ENCODE measurements around the gene CCDC194. TPM values are rescaled to one million over a fixed set of nuclear protein-coding genes. Genes with fewer than 3 reads are reported as not detected.
A peak's percentile ranks its signal among the peaks of the same experiment; 100 is the strongest.

CCDC194 gene
- total and polyA plus RNA-seq, 2 donors from 2014 or later, result 0.57 TPM; not detected in 1

DNA sequence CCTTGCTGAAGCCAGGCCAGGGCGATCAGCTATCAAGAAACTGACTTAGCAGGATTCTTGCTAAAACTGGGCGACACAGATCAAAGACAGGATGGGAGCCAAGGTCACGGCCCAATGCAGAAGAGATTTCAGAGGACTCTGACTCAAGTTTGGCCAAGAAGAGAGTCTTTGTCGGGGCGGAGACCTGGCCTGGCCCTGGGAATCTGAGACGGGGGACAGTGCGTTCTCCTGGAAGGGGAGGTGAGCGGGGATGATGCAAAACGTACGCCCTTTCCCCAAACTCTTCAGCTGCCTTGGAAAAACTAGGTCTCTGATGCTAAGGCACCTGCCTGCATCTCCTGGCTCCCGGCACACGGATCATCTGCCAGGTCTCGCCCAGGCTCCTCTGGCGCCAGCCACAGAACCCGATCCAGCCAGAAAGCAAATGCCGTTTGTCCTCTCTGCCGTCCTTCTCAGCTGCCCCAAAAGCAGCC, 35.7 kb upstream of the CCDC194 start:
- intact Hi-C loops (cut with DNase I), result no loop called here
- DNase-seq, result peak in 3 of 5 donors; percentile 41 to 60 (median 53)
- Histone ChIP-seq H3K9me3 (ENCODE audit: control insufficient read depth in 2 of 3, insufficient read depth in 1 of 3, low read length in 3 of 3) (no peaks in the 10 kb centered on the region), H3K4me1 (ENCODE audit: control insufficient read depth in 2 of 3, insufficient read depth in 2 of 3, low read depth in 1 of 3, low read length in 3 of 3) (no peaks in the 10 kb centered on the region), H3K27ac (ENCODE audit: low read depth in 2 of 2, low read length in 2 of 2) (no peak overlapping the region), H3K9ac (ENCODE audit: low read length in 3 of 3) (no peak overlapping the region), H3K27me3 (ENCODE audit: control insufficient read depth, insufficient read depth, low read length) (no peaks in the 10 kb centered on the region), H3K36me3 (ENCODE audit: control insufficient read depth in 2 of 3, insufficient read depth in 3 of 3, low read length in 3 of 3) (no peaks in the 10 kb centered on the region), H3K4me3 (ENCODE audit: low read length in 3 of 3) (no peak overlapping the region)
- no peak for TF ChIP-seq CTCF (IDR thresholded peaks at IDR 0.05; ENCODE audit: borderline replicate concordance, extremely low read depth, insufficient read depth)
- no peak for FAIRE-seq

DNA sequence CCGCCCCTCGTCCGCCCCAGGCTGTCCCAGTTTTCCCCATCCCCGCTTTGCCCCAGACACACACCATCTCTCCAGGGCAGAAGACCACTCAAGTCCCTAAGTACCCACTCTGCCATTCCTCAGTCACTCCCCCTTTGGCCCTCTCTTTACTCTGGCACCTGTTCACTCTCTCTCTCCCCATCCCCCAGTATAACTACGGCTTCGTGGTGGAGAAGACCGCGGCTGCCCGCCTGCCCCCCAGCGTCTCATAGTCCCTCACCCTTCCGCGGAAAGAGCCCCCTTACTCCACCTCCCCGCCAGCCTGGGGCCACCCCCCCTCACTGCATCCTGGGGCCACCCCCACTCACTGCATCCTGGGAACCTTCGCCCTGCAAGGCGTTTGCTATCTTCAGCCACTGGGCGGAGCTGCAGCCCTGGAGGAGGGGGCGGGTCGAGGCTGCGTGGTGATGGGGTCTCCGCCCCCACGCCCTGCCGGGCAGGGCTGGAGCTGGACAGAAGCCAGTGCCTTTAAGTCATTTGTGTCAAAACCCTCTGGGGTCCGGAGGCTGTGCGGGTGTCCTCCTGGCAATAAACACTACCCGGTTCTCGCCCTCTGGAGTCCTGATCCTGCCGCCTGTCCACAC, 30.9 kb upstream of the CCDC194 start:
- no peak overlapping the region for H3K4me3 ChIP-seq (ENCODE audit: low read length in 3 of 3)
- no peaks in the 10 kb centered on the region for H3K36me3 ChIP-seq (ENCODE audit: control insufficient read depth in 2 of 3, insufficient read depth in 3 of 3, low read length in 3 of 3)
- FAIRE-seq (no peak), DNase-seq (peak in 4 of 5 donors; percentile 84 to 92 (median 88))
- TF ChIP-seq CTCF (IDR thresholded peaks at IDR 0.05; ENCODE audit: borderline replicate concordance, extremely low read depth, insufficient read depth), result peak; percentile 22
- intact Hi-C loops (cut with DNase I), result no loop called here
- H3K27me3 ChIP-seq (ENCODE audit: control insufficient read depth, insufficient read depth, low read length), result no peaks in the 10 kb centered on the region
- H3K9ac ChIP-seq (ENCODE audit: low read length in 3 of 3), result no peak overlapping the region
- H3K9me3 ChIP-seq (ENCODE audit: control insufficient read depth in 2 of 3, insufficient read depth in 1 of 3, low read length in 3 of 3), result no peaks in the 10 kb centered on the region
- H3K4me1 ChIP-seq (ENCODE audit: control insufficient read depth in 2 of 3, insufficient read depth in 2 of 3, low read depth in 1 of 3, low read length in 3 of 3), result peaks cover 0 to 3% (median 0%) of the 10 kb centered on the region in 3 donors
- H3K27ac ChIP-seq (ENCODE audit: low read depth in 2 of 2, low read length in 2 of 2), result no peak overlapping the region

DNA sequence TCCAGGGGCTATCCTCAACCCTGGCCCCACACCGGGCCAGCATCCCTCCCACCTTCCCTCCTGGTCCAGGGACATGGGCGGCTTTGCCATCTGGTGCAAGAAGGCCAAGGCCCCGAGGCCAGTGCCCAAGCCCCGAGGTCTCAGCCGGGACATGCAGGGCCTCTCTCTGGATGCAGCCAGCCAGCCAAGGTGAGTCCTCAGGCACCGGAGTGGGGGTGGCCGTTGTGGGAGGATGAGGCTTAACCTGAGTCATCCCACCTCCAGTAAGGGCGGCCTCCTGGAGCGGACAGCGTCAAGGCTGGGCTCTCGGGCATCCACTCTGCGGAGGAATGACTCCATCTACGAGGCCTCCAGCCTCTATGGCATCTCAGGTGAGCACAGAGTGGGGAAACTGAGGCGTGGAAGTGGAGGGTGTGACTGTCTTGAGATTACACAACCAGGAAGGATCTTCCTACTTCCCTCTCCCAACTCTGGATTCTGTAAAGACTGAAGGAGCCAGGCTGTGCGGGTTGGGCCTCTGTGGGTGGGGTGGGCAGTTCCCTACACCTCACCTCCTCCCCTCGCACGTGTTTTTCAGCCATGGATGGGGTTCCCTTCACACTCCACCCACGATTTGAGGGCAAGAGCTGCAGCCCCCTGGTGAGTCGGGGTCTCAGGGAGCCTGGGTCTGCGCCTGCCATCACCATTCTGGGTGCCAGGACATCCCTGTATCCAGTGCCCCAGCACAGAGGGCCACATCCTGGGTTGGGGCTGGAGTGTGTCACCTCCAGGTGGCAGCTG, 29.6 kb upstream of the CCDC194 start:
- TF ChIP-seq CTCF (IDR thresholded peaks at IDR 0.05; ENCODE audit: borderline replicate concordance, extremely low read depth, insufficient read depth), result no peak
- Histone ChIP-seq H3K4me3 (ENCODE audit: low read length in 3 of 3) (no peak overlapping the region), H3K4me1 (ENCODE audit: control insufficient read depth in 2 of 3, insufficient read depth in 2 of 3, low read depth in 1 of 3, low read length in 3 of 3) (peaks cover 0 to 10% (median 3%) of the 10 kb centered on the region in 3 donors), H3K27me3 (ENCODE audit: control insufficient read depth, insufficient read depth, low read length) (no peaks in the 10 kb centered on the region), H3K9me3 (ENCODE audit: control insufficient read depth in 2 of 3, insufficient read depth in 1 of 3, low read length in 3 of 3) (no peaks in the 10 kb centered on the region), H3K36me3 (ENCODE audit: control insufficient read depth in 2 of 3, insufficient read depth in 3 of 3, low read length in 3 of 3) (no peaks in the 10 kb centered on the region), H3K27ac (ENCODE audit: low read depth in 2 of 2, low read length in 2 of 2) (no peak overlapping the region), H3K9ac (ENCODE audit: low read length in 3 of 3) (no peak overlapping the region)
- DNase-seq (no peak), FAIRE-seq (no peak)
- intact Hi-C loops (cut with DNase I), result no loop called here
